Measurements from ENCODE around the gene ARCN1.

GRCh38 chr11:118545533-118545932, 26.7 kb upstream of the ARCN1 start:
- TF ChIP-seq RCOR1 (IDR thresholded peaks at IDR 0.05; ENCODE audit: insufficient replicate concordance, low read length): no peak
- TF ChIP-seq NFE2L2 (IDR thresholded peaks at IDR 0.05; ENCODE audit: low read depth, low read length): no peak
- TF ChIP-seq CTCF (conservative IDR thresholded peaks at IDR 0.05; ENCODE audit: low read depth, low read length): no peak
- no peak for TF ChIP-seq RFX5 (IDR thresholded peaks at IDR 0.05; ENCODE audit: low read depth, low read length)
- TF ChIP-seq MXI1 (IDR thresholded peaks at IDR 0.05; ENCODE audit: borderline replicate concordance, low read depth, low read length): no peak
- no peak for TF ChIP-seq POLR2A (IDR thresholded peaks at IDR 0.05; ENCODE audit: low read depth, low read length)

Data from IMR-90 (cell line).